GM12875 (cell line): ENCODE results near the gene TKTL2.

ENCODE experiments used
- H3K4me3 ChIP-seq: one replicate; pipeline ENCODE4 v1.5.1; 2011; ENCODE audit warnings: low read depth, low read length, control low read depth
- TF ChIP-seq, protein P1 (sequence below): IDR thresholded peaks from 2 replicates; pipeline ENCODE4 v1.5.1; 2011; ENCODE audit warnings: low read depth, mild to moderate bottlenecking, control low read depth, inconsistent platforms, low read length, moderate library complexity, borderline replicate concordance; ENCODE audit not compliant: insufficient read depth

The TKTL2 gene, protein sequence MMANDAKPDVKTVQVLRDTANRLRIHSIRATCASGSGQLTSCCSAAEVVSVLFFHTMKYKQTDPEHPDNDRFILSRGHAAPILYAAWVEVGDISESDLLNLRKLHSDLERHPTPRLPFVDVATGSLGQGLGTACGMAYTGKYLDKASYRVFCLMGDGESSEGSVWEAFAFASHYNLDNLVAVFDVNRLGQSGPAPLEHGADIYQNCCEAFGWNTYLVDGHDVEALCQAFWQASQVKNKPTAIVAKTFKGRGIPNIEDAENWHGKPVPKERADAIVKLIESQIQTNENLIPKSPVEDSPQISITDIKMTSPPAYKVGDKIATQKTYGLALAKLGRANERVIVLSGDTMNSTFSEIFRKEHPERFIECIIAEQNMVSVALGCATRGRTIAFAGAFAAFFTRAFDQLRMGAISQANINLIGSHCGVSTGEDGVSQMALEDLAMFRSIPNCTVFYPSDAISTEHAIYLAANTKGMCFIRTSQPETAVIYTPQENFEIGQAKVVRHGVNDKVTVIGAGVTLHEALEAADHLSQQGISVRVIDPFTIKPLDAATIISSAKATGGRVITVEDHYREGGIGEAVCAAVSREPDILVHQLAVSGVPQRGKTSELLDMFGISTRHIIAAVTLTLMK

DNA sequence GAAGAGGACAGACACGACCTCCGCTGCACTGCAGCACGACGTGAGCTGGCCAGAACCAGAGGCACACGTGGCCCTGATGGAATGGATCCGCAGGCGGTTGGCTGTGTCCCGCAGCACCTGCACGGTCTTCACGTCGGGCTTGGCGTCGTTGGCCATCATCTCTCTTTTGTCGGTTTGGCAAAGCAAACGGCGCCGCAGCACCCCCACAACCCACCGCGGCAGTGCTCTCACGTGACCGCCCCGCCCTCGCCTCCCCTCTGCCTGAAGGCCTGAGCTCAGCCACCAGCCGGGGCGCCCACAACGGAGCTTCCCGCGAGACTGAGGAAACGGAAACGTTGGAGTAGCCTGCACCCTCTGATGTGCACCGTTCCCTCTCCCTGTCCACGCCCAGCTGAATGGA lies at the start of gene TKTL2:
Gene TKTL2, minus strand, starts transcription at position 179 of the 400 bp plus-strand sequence. Its CDS starts 20 bp downstream, at position 159.
- H3K4me3 ChIP-seq: no peak within 1 kb of the TSS
- TF ChIP-seq, protein P1, sequence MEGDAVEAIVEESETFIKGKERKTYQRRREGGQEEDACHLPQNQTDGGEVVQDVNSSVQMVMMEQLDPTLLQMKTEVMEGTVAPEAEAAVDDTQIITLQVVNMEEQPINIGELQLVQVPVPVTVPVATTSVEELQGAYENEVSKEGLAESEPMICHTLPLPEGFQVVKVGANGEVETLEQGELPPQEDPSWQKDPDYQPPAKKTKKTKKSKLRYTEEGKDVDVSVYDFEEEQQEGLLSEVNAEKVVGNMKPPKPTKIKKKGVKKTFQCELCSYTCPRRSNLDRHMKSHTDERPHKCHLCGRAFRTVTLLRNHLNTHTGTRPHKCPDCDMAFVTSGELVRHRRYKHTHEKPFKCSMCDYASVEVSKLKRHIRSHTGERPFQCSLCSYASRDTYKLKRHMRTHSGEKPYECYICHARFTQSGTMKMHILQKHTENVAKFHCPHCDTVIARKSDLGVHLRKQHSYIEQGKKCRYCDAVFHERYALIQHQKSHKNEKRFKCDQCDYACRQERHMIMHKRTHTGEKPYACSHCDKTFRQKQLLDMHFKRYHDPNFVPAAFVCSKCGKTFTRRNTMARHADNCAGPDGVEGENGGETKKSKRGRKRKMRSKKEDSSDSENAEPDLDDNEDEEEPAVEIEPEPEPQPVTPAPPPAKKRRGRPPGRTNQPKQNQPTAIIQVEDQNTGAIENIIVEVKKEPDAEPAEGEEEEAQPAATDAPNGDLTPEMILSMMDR: no peak

DNA sequence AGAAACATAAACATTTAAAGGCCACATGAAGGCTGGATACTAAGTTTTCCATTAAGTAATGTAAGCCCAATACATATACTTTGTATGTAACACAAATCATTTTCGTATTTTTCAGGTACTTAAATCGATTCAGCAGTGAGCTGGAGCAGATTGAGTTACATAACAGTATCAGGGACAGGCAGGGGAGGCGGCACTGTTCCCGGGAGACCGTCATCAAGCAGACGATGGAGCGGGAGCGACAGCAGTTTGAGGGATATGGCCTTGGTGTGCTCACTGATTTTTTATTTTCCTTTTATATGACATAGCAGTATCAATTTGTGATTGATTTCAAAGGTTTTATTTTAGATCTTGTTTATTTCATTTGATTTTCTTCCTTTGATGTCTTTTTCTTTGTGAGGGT lies 41.6 kb upstream of the TKTL2 start:
- no peak overlapping the region for H3K4me3 ChIP-seq
- TF ChIP-seq, protein P1: no peak

DNA sequence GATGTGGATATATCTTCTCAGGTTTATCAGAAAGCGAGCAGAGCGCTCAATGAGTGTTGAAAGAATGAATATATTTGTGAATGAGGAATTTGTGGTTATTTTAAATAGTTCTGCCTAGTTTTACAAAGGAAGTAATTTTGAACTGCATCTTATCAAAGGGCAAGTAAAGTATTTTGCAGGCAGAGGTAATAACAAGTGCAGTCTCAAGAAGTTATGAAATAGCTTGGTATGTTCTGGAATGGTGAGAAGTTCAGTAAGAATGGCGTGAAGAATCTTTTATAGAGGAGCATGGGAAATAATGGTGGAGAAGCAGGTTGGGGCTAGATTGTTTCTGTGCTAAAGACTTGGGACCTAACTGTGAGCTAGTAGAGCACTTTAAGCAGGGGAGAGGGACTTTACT lies 31.8 kb upstream of the TKTL2 start:
- no peak overlapping the region for H3K4me3 ChIP-seq
- TF ChIP-seq, protein P1: no peak

DNA sequence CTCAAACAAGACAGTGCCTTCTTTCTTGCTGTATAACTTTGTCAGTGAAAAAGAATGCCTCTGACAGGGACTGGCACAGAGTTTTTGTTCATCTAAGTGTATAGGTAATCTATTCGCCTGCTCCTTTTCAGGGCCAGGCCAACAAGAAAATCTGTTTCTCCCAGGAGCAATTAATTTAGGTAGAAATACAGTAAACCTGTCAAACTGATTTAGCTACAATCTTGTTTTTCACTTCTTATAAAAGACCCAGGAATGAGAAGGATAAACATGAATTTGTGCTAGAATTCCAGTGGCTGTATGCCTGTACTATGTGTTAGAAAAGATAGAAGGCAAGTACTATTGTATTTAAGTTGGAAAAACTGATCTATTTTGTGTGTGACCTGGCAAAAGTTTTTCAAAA lies 27.0 kb upstream of the TKTL2 start:
- TF ChIP-seq, protein P1: no peak
- H3K4me3 ChIP-seq: no peak overlapping the region

DNA sequence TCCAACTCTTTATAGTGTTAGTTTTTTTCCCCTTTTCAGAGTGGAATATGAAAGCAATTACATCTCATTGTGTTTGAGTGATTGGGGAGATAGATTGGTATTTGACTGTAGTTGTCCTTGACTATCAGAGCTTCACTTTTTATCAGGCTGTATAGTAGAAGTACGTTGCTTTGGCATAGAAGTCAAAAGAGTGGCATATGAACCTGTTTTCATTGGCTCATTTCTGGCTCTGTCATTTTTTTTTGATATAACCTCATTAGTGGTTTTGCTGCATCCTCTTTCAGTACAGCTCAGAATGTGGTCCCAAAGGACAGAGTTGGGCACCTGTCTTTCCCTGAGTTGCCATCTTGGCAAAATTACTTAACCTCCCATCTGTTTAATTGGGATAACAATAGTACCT lies 22.3 kb upstream of the TKTL2 start:
- peak overlapping the region; percentile 40 for H3K4me3 ChIP-seq
- TF ChIP-seq, protein P1: no peak

DNA sequence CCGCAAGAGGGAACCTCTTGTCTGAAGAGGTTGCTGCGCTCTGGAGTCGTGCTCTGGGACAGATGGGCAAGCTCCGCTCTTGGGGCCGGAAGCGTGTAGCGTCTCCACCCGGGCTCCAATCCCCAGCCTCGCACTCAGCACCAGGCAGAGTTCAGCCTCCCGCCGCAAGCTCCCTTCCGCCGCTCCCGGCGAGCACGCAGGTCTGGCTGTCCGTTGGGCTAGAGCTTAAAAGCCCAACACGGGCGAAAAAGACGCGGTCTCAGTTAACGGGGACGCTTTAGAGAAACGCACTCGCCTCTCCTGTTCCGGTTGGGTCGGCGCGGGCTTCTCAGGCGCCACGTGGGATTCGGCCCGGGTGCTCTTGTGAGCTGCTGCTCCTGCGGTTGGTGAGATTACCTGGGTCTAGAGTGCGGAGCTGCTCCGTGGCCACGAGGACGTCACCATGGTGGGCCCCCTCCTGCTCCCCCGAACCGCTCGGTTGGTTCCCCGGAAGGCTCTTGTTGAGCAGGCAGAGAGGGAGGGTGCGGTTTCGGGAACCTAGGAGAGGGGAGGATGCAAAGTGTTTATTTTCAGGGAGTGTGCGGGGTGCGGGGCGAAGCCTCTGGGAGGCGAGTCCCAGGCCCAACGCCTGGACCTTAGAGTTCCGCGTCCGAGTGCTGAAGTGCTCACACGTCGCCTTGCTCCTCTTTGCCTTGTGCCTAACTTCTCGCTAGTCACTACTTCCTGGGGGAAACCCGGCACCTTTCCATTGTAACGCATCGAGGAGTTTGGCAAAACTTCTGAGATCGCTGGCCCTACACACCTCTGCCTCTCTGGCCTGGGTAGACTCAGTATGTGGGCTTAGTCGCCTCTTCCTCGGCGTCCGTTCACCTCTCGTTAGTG lies 21.0 kb upstream of the TKTL2 start, which contains the start of gene TMA16:
Gene TMA16, plus strand, starts transcription at position 331 of the 882 bp plus-strand sequence. Its CDS starts 112 bp downstream, at position 443.
- peak within 1 kb of the TSS; percentile 71 for H3K4me3 ChIP-seq
- TF ChIP-seq, protein P1: no peak
